AG09309 (cell line): Measurements from ENCODE around the gene FBXO11.
"Not testable (repeated sequence)": the region's sequence is repeated elsewhere in the genome, so short reads cannot be mapped to it uniquely, and the experiment has no call there.

Source experiments
- DNase-seq: peaks from one replicate; pipeline ENCODE4 v3.0.0-alpha.2; 2010; ENCODE audit warnings: low read depth
- H3K4me3 ChIP-seq: 2 replicates; pipeline ENCODE4 v1.5.1; 2011; ENCODE audit warnings: mild to moderate bottlenecking, low read depth, low read length, moderate library complexity; ENCODE audit not compliant: control insufficient read depth
- TF ChIP-seq, protein P1 (sequence below): IDR thresholded peaks from 2 replicates; pipeline ENCODE4 v1.5.1; 2011; ENCODE audit warnings: mild to moderate bottlenecking, low read depth, low read length, inconsistent platforms; ENCODE audit not compliant: insufficient read depth, control insufficient read depth; ENCODE audit errors: missing control alignments

Gene FBXO11

DNA sequence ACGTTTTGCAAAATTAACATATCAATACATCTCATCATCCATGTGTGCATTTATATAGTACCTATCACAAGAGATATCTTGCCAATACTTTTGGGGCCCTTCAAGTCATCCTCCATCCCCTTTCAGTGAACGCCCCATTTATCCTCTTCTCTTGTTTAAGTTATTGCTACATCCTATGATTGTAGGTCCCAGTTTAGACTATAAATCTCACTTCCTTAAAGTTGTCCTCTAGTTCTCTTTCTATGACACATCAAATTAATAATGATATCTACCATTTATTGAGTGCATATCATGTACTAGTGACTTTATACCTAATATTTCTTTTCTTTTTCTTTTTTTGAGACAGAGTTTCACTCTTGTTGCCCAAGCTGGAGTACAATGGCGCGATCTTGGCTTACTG, 28.8 kb upstream of the FBXO11 start:
- H3K4me3 ChIP-seq = no peak overlapping the region
- TF ChIP-seq, protein P1, sequence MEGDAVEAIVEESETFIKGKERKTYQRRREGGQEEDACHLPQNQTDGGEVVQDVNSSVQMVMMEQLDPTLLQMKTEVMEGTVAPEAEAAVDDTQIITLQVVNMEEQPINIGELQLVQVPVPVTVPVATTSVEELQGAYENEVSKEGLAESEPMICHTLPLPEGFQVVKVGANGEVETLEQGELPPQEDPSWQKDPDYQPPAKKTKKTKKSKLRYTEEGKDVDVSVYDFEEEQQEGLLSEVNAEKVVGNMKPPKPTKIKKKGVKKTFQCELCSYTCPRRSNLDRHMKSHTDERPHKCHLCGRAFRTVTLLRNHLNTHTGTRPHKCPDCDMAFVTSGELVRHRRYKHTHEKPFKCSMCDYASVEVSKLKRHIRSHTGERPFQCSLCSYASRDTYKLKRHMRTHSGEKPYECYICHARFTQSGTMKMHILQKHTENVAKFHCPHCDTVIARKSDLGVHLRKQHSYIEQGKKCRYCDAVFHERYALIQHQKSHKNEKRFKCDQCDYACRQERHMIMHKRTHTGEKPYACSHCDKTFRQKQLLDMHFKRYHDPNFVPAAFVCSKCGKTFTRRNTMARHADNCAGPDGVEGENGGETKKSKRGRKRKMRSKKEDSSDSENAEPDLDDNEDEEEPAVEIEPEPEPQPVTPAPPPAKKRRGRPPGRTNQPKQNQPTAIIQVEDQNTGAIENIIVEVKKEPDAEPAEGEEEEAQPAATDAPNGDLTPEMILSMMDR = no peak
- DNase-seq = no peak

DNA sequence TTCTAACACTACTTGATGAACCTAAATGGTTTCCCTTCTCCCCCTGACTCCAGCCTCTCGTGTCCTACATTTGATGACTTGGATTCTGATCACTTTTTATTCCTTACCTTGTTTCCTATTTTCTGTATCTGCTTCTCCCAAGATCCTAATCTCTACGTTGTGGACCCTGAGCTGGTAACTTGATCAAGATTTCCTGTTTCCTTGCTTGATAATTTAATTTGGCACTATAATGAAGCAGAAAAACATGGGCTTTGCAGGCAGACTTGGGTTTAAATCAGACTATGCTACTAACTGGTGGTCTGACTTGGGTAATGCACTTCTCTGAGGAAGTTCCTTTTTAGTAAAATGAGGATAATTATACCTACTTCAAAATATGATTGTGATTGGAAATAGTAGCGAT, 11.7 kb upstream of the FBXO11 start:
- TF ChIP-seq, protein P1 = no peak
- no peak for DNase-seq
- no peak overlapping the region for H3K4me3 ChIP-seq

DNA sequence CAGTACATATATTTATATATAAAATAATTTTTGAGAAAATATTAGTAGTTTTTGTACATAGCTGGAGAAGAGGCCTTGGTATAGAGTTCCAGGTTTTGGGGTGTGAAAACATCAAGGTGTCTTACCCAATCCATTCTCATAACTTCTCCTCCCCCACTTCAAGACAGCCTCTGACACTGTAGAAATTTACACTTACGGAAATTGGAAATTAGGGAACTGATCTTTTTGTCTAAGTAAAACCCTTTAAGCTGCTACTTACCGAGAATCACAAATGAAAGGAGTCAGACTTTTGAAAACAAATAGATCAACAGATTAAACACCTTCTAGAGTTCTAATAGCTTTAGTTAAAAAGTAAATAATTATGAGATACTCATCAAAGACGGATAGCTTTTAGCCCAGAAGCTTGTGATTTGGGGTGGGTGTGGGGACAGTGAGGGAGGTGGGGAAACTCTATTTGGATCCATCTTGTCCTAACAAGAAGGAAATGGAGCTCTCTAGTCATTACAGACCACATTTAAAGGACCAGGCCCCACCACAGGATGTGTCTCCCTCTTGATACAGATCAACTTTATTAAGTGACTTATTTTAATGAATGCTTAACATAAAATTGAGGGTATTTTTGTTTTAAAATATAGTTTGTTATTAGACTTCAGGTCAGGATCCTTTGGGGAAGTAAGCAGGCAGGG, 11.1 kb upstream of the FBXO11 start:
- TF ChIP-seq, protein P1 = no peak
- DNase-seq = no peak
- H3K4me3 ChIP-seq = no peak overlapping the region

DNA sequence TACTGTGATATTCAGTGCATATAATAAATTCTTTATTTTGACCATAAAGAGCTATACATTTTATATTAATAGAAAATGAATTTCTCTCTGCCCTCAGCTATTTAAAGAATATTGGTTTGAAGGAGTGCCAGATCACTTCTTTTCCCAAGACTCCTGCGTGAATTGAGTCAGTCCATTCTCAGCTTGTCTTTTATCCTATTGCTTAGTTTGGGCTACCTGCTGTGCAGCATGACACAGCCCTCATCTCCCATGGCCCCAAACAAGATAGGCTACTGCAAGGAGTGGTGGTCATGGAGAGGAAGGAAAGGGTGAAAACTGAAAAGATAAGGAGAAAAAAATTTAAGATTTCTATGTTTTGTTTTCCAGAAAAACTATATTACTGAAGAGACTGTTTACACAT, 10.1 kb upstream of the FBXO11 start:
- no peak overlapping the region for H3K4me3 ChIP-seq
- no peak for DNase-seq
- TF ChIP-seq, protein P1 = no peak

DNA sequence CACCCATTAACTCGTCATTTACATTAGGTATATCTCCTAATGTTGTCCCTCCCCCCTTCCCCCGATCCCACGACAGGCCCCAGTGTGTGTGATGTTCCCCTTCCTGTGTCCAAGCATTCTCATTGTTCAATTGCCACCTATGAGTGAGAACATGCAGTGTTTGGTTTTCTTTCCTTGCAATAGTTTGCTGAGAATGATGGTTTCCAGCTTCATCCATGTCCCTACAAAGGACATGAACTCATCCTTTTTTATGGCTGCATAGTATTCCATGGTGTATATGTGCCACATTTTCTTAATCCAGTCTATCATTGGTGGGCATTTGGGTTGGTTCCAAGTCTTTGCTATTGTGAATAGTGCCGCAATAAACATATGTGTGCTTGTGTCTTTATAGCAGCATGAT, 4.4 kb upstream of the FBXO11 start:
- H3K4me3 ChIP-seq, DNase-seq: not testable (repeated sequence)

DNA sequence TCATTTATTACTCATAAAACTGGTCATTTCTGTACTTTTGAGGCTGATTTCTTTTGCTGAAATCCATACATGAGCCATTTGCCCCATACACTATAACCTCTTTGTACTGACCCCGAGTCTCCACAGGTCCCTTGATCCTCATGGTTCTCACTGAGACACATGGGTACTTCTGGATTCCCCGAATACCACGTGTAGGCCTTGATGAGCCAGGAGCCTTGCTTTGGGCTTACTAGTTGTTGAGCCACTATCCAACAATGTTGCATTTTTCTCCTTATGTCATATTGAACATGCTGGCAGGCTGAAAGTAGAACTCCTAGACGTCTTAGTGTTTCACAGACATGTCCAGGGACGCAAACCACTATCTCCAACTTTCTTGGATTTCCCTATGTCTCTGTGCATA, 2.4 kb upstream of the FBXO11 start:
- DNase-seq = no peak
- TF ChIP-seq, protein P1 = no peak
- no peak overlapping the region for H3K4me3 ChIP-seq

DNA sequence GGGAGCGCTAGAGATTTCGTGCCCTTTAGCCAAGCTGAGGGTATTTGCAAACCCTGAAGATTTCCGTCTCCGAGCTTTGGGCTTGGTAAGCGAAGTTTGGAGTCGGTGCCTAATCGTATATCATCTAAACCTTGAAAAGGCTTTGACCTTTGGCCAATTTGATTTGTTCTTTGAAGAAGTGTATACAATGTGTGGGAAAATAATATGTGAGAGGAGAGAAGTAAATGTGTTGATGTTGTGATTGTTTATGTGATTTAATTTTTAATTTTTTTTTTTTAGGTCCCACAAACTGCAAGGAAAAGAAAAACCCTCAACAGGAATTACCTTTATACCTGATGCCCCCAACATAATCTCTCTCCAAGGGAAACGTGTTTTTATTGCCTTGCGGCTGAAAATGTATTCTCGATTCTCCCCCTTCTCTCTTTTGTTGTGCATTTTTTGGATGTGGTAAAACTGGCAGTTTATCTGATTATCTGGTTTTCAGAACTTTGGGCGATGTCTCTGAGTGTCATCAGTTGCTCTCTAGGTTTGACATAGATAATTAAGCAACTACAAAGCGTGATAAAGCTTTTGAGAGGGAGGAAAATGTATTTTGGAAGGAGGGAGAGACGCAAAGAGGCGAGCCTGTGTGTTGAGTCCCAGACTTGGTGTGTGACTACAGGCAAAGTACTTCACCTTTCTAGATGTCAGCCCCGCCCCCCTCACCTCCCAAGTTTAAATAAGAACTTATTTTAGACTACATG, 912 bp upstream of the FBXO11 start:
- DNase-seq = no peak

More for the DNA sequence above, 912 bp upstream of the FBXO11 start:
- H3K4me3 ChIP-seq = peak overlapping the region; percentile 89
- TF ChIP-seq, protein P1 = no peak
